Hepatocyte (in vitro differentiated cells): ENCODE measurements around the gene CHAMP1. TPM values are rescaled to one million over a fixed set of nuclear protein-coding genes. Genes with fewer than 3 reads are reported as not detected.

Experiments used
- DNase-seq: peaks from one replicate; pipeline ENCODE4 v3.0.0-alpha.2; 2016; ENCODE audit warnings: low spot score
- H2AFZ ChIP-seq: fragments of 200-600 bp; sonication (generic); 2 replicates; pipeline ENCODE4 v1.6.0; 2016; ENCODE audit warnings: antibody characterized with exemption, mild to moderate bottlenecking
- H3K27ac ChIP-seq: fragments of 200-600 bp; sonication (generic); 2 replicates; pipeline ENCODE4 v1.5.1; 2016; ENCODE audit warnings: mild to moderate bottlenecking
- H3K27me3 ChIP-seq: fragments of 200-600 bp; sonication (generic); 2 replicates; pipeline ENCODE4 v1.6.1; 2016
- H3K36me3 ChIP-seq: fragments of 200-600 bp; sonication (generic); replicated peaks from 2 replicates; pipeline ENCODE4 v1.5.1; 2016; ENCODE audit warnings: low read depth; ENCODE audit not compliant: insufficient read depth
- H3K4me1 ChIP-seq: fragments of 200-600 bp; sonication (generic); 2 replicates; pipeline ENCODE4 v1.5.1; 2016; ENCODE audit warnings: mild to moderate bottlenecking, moderate library complexity; ENCODE audit not compliant: insufficient read depth
- H3K4me2 ChIP-seq: fragments of 200-600 bp; sonication (generic); 2 replicates; pipeline ENCODE4 v1.6.0; 2016
- H3K4me3 ChIP-seq: fragments of 200-600 bp; sonication (generic); 2 replicates; pipeline ENCODE4 v1.5.1; 2016; ENCODE audit warnings: mild to moderate bottlenecking
- H3K79me2 ChIP-seq: fragments of 200-600 bp; sonication (generic); 2 replicates; pipeline ENCODE4 v1.6.0; 2017; ENCODE audit warnings: mild to moderate bottlenecking
- H3K9me2 ChIP-seq: fragments of 200-600 bp; sonication (generic); replicated peaks from 2 replicates; pipeline ENCODE4 v1.6.0; 2017; ENCODE audit warnings: mild to moderate bottlenecking; ENCODE audit not compliant: insufficient read depth
- H3K9me3 ChIP-seq: fragments of 200-600 bp; sonication (generic); 2 replicates; pipeline ENCODE4 v1.5.1; 2016; ENCODE audit warnings: low read depth, mild to moderate bottlenecking
- H4K20me1 ChIP-seq: fragments of 200-600 bp; sonication (generic); 2 replicates; pipeline ENCODE4 v1.6.0; 2016; ENCODE audit warnings: mild to moderate bottlenecking; ENCODE audit not compliant: insufficient read depth, poor library complexity, severe bottlenecking
- EZH2 ChIP-seq: fragments of 200-600 bp; sonication (generic); IDR thresholded peaks from 2 replicates; pipeline ENCODE4 v1.6.1; 2016; ENCODE audit warnings: antibody characterized with exemption, mild to moderate bottlenecking, borderline replicate concordance
- EZH2phosphoT487 ChIP-seq: fragments of 200-600 bp; sonication (generic); IDR thresholded peaks from one replicate; pipeline ENCODE4 v1.6.1; 2018; ENCODE audit warnings: antibody characterized with exemption, mild to moderate bottlenecking, low read depth, moderate library complexity; ENCODE audit not compliant: unreplicated experiment, severe bottlenecking
- WGBS: methylation state at CpG from one replicate; pipeline ENCODE4 v1.1.6; 2016; ENCODE audit warnings: low lambda C conversion rate; ENCODE audit errors: missing lambda C conversion rate; 5-methylcytosine and 5-hydroxymethylcytosine counted together
- polyA plus RNA-seq: library from polyadenylated mRNA; unstranded; fragments of >200 nt; fragmentation: Nextera tagmentation; extraction: Ambion mirVana; gene quantifications from 2 replicates; pipeline ENCODE4 v1.2.1, GENCODE V29; 2016
- total RNA-seq: library from RNA; depleted of rRNA; stranded (reverse); fragments of >200 nt; gene quantifications from 2 replicates; pipeline ENCODE4 v1.2.3, GENCODE V29; 2014
- TF ChIP-seq, protein P1 (sequence below): fragments of 200-600 bp; sonication (generic); IDR thresholded peaks from 2 replicates; pipeline ENCODE4 v1.5.1; 2016; ENCODE audit warnings: antibody characterized with exemption, mild to moderate bottlenecking; ENCODE audit not compliant: poor library complexity

Gene CHAMP1
- total and polyA plus RNA-seq, 2 experiments from 2014 or later, result 6.6 to 12.8 TPM

DNA sequence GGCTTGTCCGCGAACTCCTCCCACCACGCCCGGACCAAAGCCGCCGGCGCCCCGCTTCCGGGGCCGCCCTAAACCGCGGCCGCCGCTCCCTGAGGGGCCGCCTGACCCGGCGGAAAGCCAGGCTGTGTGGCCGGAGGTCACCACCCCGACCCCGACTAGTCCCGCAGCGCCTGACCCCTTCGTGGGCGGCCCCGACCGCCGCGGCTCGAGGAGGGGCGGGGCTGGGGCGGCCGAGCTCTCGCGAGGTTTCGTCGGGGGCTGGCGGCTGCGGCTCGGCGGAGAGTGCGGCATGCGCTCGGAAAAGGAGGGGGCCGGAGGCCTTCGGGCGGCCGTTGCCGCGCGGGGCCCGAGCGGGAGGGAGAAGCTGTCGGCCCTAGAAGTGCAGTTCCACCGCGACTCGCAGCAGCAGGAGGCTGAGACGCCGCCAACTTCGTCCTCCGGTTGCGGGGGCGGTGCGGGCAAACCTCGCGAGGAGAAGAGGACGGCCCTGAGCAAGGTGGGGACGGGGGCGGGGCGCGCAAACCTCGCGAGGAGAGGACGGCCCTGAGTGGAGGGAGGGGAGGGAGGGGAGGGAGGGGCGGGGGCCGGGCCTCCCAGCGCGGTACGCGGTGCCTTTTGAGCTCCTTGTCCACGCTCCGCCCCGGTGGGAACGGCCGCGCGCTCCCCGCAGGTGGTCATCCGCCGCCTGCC is 32.8 kb upstream of the CHAMP1 start, which contains the start of gene UPF3A:
Gene UPF3A (plus strand): TSS at position 251 of the 690 bp plus-strand sequence. CDS start 39 bp downstream, at position 290.
- no peaks in the 10 kb centered on the region for H3K9me2 ChIP-seq
- no peaks in the 10 kb centered on the region for H3K9me3 ChIP-seq
- no peak for TF ChIP-seq EZH2phosphoT487
- H3K79me2 ChIP-seq, result peaks cover 40% of the 10 kb centered on the region
- H3K4me3 ChIP-seq, result peak within 1 kb of the TSS; percentile 79
- WGBS, result under 1% methylated on average over 51 of the region's 89 CpGs
- H2AFZ ChIP-seq, result peak within 1 kb of the TSS; percentile 95
- H3K27me3 ChIP-seq, result no peaks in the 10 kb centered on the region
- H3K27ac ChIP-seq, result peak within 1 kb of the TSS; percentile 100
- H3K4me1 ChIP-seq, result peaks cover 24% of the 10 kb centered on the region
- peak within 1 kb of the TSS; percentile 88 for H3K4me2 ChIP-seq
- no peaks in the 10 kb centered on the region for H3K36me3 ChIP-seq
- peak; percentile 94 for DNase-seq
- no peaks in the 10 kb centered on the region for H4K20me1 ChIP-seq

GRCh38 chr13:114282041-114282670 is 32.1 kb upstream of the CHAMP1 start:
- WGBS, result 1% methylated on average over 49 of the region's 50 CpGs

GRCh38 chr13:114283576-114283975 is 30.7 kb upstream of the CHAMP1 start:
- Histone ChIP-seq H3K4me1 (peaks cover 24% of the 10 kb centered on the region), H2AFZ (no peak overlapping the region), H3K9me2 (no peaks in the 10 kb centered on the region), H3K4me2 (peak overlapping the region; percentile 84), H3K36me3 (no peaks in the 10 kb centered on the region), H3K79me2 (peaks cover 60% of the 10 kb centered on the region), H3K4me3 (no peak overlapping the region), H3K27ac (peak overlapping the region; percentile 13), H3K27me3 (no peaks in the 10 kb centered on the region), H3K9me3 (no peaks in the 10 kb centered on the region), H4K20me1 (no peaks in the 10 kb centered on the region)
- no peak for TF ChIP-seq EZH2
- TF ChIP-seq EZH2phosphoT487, result no peak
- TF ChIP-seq, protein P1, sequence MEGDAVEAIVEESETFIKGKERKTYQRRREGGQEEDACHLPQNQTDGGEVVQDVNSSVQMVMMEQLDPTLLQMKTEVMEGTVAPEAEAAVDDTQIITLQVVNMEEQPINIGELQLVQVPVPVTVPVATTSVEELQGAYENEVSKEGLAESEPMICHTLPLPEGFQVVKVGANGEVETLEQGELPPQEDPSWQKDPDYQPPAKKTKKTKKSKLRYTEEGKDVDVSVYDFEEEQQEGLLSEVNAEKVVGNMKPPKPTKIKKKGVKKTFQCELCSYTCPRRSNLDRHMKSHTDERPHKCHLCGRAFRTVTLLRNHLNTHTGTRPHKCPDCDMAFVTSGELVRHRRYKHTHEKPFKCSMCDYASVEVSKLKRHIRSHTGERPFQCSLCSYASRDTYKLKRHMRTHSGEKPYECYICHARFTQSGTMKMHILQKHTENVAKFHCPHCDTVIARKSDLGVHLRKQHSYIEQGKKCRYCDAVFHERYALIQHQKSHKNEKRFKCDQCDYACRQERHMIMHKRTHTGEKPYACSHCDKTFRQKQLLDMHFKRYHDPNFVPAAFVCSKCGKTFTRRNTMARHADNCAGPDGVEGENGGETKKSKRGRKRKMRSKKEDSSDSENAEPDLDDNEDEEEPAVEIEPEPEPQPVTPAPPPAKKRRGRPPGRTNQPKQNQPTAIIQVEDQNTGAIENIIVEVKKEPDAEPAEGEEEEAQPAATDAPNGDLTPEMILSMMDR, result no peak
- DNase-seq, result peak; percentile 21
- WGBS, result 34% methylated on average over 3 of the region's 3 CpGs

More at GRCh38 chr13:114282041-114282670, 32.1 kb upstream of the CHAMP1 start:
- Histone ChIP-seq H3K9me2 (no peaks in the 10 kb centered on the region), H3K9me3 (no peaks in the 10 kb centered on the region), H4K20me1 (no peaks in the 10 kb centered on the region), H3K4me1 (peaks cover 24% of the 10 kb centered on the region), H3K79me2 (peaks cover 46% of the 10 kb centered on the region), H3K4me2 (peak overlapping the region; percentile 84), H3K27ac (peak overlapping the region; percentile 100), H3K36me3 (no peaks in the 10 kb centered on the region), H3K27me3 (no peaks in the 10 kb centered on the region), H2AFZ (peak overlapping the region; percentile 61), H3K4me3 (peak overlapping the region; percentile 51)
- TF ChIP-seq EZH2phosphoT487 (no peak), EZH2 (no peak)
- TF ChIP-seq, protein P1, result no peak
- DNase-seq, result peak; percentile 82

DNA sequence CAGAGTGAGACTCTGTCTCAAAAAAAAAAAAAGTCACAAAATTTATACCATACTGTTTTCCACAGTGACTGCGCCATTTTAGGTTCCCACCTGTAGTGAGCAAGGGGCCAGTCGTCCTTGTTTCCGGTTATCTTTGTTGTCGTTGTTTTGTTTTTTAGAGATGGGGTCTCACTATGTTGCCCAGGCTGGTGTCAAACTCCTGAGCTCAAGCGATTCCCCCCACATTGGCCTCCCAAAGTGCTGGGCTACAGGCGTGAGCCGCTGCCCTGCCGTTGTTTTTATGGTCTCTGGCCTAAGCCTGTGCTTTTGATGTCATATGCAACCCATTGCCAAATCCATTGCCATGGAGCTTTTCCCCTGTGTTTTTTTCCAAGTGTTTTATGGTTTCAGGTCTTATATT is 29.6 kb upstream of the CHAMP1 start:
- no peak for DNase-seq
- H3K9me2 ChIP-seq, result no peaks in the 10 kb centered on the region
- no peak for TF ChIP-seq EZH2phosphoT487
- TF ChIP-seq, protein P1, result no peak
- no peak for TF ChIP-seq EZH2
- H3K36me3 ChIP-seq, result no peaks in the 10 kb centered on the region
- H3K79me2 ChIP-seq, result peaks cover 69% of the 10 kb centered on the region
- no peak overlapping the region for H3K4me2 ChIP-seq
- no peaks in the 10 kb centered on the region for H3K27me3 ChIP-seq
- H3K4me1 ChIP-seq, result peaks cover 21% of the 10 kb centered on the region
- H3K4me3 ChIP-seq, result no peak overlapping the region
- no peak overlapping the region for H2AFZ ChIP-seq
- H3K27ac ChIP-seq, result no peak overlapping the region
- 95% methylated on average over 8 of the region's 8 CpGs for whole genome bisulfite sequencing
- H4K20me1 ChIP-seq, result no peaks in the 10 kb centered on the region
- H3K9me3 ChIP-seq, result no peaks in the 10 kb centered on the region
